ENCODE results near the gene MED13. TPM values are rescaled to one million over a fixed set of nuclear protein-coding genes. Genes with fewer than 3 reads are reported as not detected.

The MED13 gene
- polyA plus RNA-seq, 1 donor (not counting 4 experiments of a cell fraction or from before 2014, with no cell fraction given), result 21.4 TPM

DNA sequence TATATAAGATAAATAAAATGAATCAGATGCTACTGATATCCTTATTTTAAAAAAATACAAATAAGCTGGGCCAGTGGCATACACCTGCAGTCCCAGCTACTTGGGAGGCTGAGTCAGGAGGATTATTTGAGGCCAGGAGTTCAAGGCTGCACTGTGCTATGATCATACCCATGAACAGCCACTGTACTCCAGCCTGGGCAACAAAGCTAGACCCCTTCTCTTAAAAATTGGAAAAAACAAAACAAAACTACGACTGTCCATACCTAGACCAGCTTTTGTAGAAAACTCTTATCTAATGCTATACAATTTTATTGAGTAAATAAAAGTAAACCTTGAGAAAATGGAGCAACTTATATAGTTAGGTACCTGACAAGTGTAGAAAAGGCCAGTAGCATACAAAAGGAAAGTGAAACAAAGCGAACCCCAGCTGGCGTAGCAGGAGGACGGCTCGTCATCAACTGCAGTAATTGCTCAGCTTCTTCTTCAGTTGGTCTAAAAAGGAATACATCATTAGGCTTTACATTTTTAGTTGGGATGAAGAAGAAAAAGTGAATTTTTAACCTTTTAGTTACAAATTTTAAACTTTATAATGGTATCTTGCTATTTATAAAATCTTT lies 160.9 kb downstream of the MED13 start:
- Histone ChIP-seq H4K20me1 (ENCODE audit: control insufficient read depth, extremely low read depth, insufficient read depth, low read length) (no peaks in the 10 kb centered on the region), H3K79me2 (ENCODE audit: control insufficient read depth, insufficient read depth, low read length) (no peaks in the 10 kb centered on the region), H3K9me1 (ENCODE audit: control insufficient read depth, extremely low read depth, insufficient read depth, low read length) (no peaks in the 10 kb centered on the region), H3K27me3 (ENCODE audit: control insufficient read depth, extremely low read depth, insufficient read depth, low read length) (no peaks in the 10 kb centered on the region), H3K4me2 (ENCODE audit: control insufficient read depth, extremely low read depth, insufficient read depth, low read depth, low read length) (no peak overlapping the region), H3K4me3 (ENCODE audit: control insufficient read depth in 2 of 3, extremely low read depth in 1 of 3, insufficient read depth in 2 of 3, low read depth in 1 of 3, low read length in 3 of 3) (no peak overlapping the region), H2AFZ (ENCODE audit: control insufficient read depth, low read length) (no peak overlapping the region), H3K9me3 (ENCODE audit: control insufficient read depth, low read depth, low read length) (no peaks in the 10 kb centered on the region), H3K4me1 (ENCODE audit: control insufficient read depth, extremely low read depth, insufficient read depth, low read length) (no peaks in the 10 kb centered on the region), H3K27ac (ENCODE audit: control insufficient read depth, insufficient read depth, low read length) (no peak overlapping the region), H3K36me3 (ENCODE audit: control insufficient read depth in 2 of 2, extremely low read depth in 1 of 2, insufficient read depth in 2 of 2, low read length in 2 of 2) (peaks cover 7 to 14% of the 10 kb centered on the region in 2 experiments), H3K9ac (ENCODE audit: control insufficient read depth, extremely low read depth, insufficient read depth, low read length) (no peak overlapping the region)
- dilution Hi-C loops (cut with MboI; ENCODE audit: extremely low pct_ligation_motif_present, low sequenced_read_pairs), result no loop called here
- DNase-seq (ENCODE audit: low read depth, low spot score) (no peak), FAIRE-seq (no peak)
- TF ChIP-seq EZH2 (IDR thresholded peaks at IDR 0.05; ENCODE audit: low read length), result no peak
- TF ChIP-seq, protein P1, sequence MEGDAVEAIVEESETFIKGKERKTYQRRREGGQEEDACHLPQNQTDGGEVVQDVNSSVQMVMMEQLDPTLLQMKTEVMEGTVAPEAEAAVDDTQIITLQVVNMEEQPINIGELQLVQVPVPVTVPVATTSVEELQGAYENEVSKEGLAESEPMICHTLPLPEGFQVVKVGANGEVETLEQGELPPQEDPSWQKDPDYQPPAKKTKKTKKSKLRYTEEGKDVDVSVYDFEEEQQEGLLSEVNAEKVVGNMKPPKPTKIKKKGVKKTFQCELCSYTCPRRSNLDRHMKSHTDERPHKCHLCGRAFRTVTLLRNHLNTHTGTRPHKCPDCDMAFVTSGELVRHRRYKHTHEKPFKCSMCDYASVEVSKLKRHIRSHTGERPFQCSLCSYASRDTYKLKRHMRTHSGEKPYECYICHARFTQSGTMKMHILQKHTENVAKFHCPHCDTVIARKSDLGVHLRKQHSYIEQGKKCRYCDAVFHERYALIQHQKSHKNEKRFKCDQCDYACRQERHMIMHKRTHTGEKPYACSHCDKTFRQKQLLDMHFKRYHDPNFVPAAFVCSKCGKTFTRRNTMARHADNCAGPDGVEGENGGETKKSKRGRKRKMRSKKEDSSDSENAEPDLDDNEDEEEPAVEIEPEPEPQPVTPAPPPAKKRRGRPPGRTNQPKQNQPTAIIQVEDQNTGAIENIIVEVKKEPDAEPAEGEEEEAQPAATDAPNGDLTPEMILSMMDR (optimal IDR thresholded peaks at IDR 0.05 in 1 of 3, IDR thresholded peaks at IDR 0.05 in 1 of 3, conservative IDR thresholded peaks at IDR 0.05 in 1 of 3; ENCODE audit: extremely low read depth in 1 of 3, insufficient read depth in 2 of 3, low read length in 3 of 3), result no peak

DNA sequence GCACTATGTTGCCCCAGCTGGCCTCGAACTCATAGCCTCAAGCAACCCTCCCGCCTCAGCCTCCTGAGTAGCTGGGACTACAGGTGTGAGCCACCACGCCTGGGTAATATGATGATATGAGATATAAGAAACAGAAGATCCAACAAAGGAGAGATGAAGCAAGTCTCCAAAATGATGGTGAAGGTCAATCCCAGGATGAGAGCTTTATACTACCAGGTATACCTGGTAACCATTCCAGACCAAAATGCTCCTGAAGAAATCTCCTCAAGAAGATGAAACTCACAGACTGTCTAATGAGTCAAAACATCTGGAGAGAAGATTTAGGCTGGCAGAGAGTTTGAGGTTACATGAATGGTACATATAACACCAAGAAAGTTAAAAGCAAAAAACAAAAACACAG lies 161.8 kb downstream of the MED13 start:
- Histone ChIP-seq H4K20me1 (ENCODE audit: control insufficient read depth, extremely low read depth, insufficient read depth, low read length) (no peaks in the 10 kb centered on the region), H3K9me1 (ENCODE audit: control insufficient read depth, extremely low read depth, insufficient read depth, low read length) (no peaks in the 10 kb centered on the region), H3K4me3 (ENCODE audit: control insufficient read depth in 2 of 3, extremely low read depth in 1 of 3, insufficient read depth in 2 of 3, low read depth in 1 of 3, low read length in 3 of 3) (no peak overlapping the region), H3K36me3 (ENCODE audit: control insufficient read depth in 2 of 2, extremely low read depth in 1 of 2, insufficient read depth in 2 of 2, low read length in 2 of 2) (peaks cover 7 to 16% of the 10 kb centered on the region in 2 experiments), H3K27ac (ENCODE audit: control insufficient read depth, insufficient read depth, low read length) (no peak overlapping the region), H3K79me2 (ENCODE audit: control insufficient read depth, insufficient read depth, low read length) (no peaks in the 10 kb centered on the region), H3K9me3 (ENCODE audit: control insufficient read depth, low read depth, low read length) (no peaks in the 10 kb centered on the region), H2AFZ (ENCODE audit: control insufficient read depth, low read length) (no peak overlapping the region), H3K4me2 (ENCODE audit: control insufficient read depth, extremely low read depth, insufficient read depth, low read depth, low read length) (no peak overlapping the region), H3K4me1 (ENCODE audit: control insufficient read depth, extremely low read depth, insufficient read depth, low read length) (no peaks in the 10 kb centered on the region), H3K27me3 (ENCODE audit: control insufficient read depth, extremely low read depth, insufficient read depth, low read length) (no peaks in the 10 kb centered on the region), H3K9ac (ENCODE audit: control insufficient read depth, extremely low read depth, insufficient read depth, low read length) (no peak overlapping the region)
- dilution Hi-C loops (cut with MboI; ENCODE audit: extremely low pct_ligation_motif_present, low sequenced_read_pairs), result no loop called here
- TF ChIP-seq, protein P1 (optimal IDR thresholded peaks at IDR 0.05 in 1 of 3, IDR thresholded peaks at IDR 0.05 in 1 of 3, conservative IDR thresholded peaks at IDR 0.05 in 1 of 3; ENCODE audit: extremely low read depth in 1 of 3, insufficient read depth in 2 of 3, low read length in 3 of 3), result no peak
- no peak for DNase-seq (ENCODE audit: low read depth, low spot score)
- FAIRE-seq, result no peak

Measured in keratinocyte (primary cell).